Stimulated activated CD8-positive, alpha-beta memory T cell treated with anti-CD3 and anti-CD28 coated beads, Interleukin-4, amount 100 ng/mL, for 1 hour (primary cell): ENCODE results near the gene AHI1.

ENCODE experiments used
- DNase-seq, 2 donors: peaks; one replicate each; pipeline ENCODE4 v3.0.0-alpha.2; 2020; ENCODE audit warnings: low read depth in 2 of 2, low spot score in 1 of 2

AHI1 gene

DNA sequence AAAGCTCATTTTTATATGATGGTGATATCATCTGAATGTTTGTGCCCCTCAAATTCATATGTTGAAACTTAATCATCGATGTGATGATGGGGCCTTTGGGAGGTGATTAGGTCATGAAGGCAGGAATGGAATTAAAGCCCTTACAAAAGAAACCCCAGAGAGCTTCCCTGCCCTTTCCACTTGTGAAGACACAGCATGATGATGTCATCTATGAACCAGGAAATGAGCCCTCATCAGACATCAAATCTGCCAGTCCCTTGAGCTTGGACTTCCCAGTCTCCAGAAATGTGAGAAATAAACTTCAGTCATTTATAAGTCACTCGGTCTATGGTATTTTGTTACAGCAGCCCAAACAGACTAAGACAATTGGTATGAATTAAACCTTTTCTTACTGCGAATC lies 163.4 kb downstream of the AHI1 start:
- no peak for DNase-seq

DNA sequence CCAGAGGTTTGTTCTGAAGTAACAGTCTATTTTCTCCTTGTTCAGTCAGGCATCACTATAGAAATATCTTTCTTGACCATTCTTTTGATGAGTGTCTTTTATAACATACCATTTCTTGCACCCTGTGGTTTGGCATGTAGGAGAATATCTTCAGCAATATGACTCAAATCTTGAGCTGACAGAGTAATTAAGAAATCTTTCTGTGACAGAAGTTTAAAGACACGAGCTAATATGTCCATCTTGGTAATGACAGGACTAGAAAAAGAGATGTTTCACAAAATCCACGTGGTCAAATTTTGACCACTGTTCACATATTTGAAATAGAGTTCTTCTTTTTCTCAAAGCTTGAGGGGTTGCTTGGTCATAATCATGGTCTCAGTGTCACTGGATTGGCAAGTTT lies 166.5 kb downstream of the AHI1 start:
- no peak for DNase-seq

DNA sequence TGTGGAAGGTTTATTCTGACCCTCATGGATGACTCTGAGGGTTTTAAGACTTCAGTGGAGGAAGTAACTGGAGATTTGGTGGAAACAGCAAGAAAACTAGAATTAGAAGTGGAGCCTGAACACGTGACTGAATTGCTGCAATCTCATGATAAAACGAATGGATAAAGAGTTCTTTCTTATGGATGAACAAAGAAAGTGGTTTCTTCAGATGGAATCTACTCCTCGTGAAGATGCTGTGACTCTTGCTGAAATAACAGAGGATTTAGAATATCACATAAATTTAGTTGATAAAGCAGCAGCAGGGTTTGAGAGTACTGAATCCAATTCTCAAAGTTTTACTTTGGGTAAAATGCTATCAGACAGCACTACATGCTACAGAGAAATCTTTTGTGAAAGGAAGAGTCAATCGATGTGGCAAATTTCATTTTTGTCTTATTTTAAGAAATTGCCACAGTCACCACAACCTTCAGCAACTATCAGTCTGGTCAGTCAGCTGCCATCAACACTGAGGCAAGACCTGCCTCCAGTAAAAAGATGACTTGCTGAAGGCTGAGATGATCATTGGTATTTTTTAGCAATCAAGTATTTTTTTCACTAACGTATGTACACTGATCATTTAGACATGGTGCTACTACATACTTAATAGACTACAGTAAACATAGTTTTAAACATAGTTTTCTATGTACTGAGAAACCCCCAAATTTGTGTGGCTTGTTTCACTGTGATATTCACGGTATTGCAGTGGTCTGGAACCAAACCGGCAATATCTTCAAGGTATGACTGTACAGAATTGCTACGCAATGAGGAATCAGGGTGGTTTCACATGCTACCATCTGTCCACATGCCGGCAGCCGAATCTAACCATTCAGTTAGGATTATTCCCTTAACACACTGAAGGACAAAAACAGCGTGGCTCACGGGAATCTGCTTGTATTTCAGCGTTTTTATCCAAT lies 167.4 kb downstream of the AHI1 start:
- DNase-seq = no peak

DNA sequence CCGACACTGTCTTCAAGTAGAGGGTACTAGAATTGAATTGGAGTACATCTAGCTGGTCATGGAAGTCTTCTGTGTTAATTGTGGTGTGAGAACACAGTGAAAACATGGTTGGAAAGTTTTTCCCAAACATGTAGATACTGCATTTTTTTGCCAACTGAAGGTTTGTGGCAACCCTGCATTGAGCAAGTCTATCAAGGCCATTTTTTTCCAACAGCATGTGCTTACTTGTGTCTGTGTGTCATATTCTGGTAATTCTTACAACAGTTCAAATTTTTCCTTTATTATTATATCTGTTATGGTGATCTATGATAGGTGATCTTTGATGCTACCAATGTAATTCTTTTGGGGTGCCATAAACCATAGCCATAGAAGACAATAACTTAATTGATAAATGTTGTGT lies 169.4 kb downstream of the AHI1 start:
- no peak for DNase-seq

DNA sequence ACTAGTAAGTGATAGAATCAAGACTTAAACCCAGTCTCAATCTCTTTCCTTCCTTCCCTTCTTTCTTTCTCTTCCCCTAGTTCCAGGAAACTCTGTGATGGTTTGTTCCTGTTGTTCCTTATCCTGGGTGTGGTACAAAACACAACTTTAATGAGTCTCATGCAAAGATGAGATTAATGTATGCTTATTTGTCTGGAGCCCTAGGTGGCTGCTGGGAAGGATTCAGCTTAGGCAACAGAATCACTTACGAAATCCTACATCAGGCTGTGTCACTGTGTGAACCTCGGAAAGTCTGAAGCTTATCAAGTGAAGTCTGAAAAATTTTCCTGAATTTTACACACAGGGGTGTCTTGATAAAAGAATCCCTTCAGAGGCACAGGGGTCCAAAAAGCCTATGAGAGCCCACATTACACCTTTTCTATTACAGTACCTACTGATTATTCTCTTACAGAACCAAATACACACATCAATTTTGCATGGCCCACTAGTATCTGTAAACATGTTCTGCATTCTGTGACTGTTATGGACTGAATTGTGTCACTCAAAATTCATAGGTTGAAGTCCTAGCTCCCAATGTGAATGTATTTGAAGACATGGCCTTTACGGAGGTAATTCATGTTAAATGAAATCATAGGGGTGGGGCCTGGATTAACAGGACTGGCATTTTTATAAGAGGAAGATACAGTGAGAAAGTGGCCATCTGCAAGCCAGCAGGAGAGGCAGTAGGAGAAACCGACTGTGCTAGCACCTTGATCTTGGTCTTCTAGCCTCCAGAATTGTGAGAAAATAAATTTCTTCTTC lies 171.7 kb downstream of the AHI1 start:
- no peak for DNase-seq

DNA sequence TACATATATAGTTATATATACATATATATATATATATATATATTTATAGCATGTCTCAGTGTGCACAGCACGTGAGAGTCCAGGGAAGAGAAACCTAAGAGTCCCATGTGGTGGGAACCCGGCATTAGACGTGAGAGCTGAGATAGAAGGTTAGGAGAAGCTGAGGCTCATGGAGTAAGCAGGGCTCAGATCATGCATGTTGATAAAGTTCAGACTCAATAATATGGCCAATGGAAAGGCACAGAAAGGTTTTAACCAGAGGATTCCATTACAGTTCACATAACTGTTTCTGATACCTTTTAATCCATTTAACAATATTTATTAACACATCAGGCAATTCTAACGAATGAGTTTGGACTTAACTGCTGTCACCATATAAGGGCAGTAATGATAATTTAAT lies 173.0 kb downstream of the AHI1 start:
- no peak for DNase-seq

DNA sequence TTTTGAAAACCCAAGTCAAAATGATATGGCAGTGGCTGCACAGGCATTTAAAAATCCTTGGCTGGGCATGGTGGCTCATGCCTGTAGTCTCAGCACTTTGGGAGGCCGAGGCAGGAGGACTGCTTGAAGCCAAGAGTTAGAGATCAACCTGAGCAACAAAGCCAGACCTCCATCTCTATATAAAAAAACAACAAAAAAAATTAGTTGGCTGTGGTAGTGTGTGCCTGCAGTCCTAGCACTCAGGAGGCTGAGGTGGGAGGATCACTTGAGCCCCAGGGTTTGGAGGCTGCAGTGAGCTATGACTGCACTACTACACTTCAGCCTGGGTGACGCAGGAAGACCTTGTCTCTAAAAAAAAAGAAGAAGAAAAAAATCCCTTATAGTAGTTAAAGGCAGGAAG lies 173.6 kb downstream of the AHI1 start:
- DNase-seq = no peak

DNA sequence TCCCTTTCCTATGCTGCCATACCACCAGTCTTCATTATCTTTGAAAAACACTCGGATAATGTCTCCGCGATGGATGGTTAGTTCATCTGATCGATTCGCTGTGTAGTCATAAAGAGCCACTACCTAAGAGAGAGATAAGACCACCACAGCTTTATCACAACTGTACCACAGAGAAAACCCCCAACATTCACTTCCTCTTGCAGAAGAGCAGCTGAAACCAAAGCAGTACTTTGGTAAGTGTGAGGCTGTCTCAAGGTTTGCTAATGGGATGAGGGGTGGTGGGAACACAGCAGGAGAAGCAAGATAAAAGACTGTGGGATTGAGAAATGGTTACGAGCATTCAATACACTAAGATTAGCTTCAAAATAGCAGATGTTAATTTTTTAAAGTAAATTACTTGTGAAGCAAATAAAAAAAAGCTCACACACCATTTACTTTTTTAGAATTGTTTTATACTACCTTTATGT lies 174.3 kb downstream of the AHI1 start:
- no peak for DNase-seq

DNA sequence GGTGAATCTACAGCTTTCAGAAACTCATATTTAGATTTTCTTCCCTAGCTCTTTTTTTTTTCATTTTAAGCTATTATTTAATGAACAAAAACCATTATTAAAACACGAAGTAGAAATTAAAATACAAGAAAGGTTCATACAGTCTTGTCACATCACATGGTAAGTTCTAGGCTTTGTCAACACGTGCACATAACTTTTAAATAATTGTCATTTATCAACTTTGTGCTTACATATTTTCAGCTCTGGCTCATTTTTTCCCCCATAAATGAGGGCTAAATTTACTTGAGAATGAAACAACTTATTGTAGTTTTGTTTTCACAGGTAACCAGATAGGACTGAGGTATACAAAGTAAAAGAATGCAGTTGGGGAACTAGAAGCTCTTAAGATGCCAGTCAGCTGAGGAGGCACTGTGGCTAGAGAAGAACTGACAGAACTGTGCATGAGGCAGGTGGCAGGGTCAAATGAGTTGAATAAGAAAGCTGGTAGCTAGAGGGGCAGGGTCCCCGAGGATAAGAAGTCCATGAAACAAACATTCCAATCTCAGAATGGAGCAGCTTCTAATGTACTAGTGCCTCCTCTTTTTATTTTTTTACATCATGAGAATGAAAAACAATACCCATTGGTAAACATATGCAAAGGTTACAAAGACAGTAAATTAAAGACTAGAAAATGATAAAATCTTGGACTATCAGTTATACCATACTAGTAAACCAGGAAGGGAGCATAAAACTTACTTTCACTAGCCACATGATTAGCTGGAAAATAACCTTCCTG lies 174.9 kb downstream of the AHI1 start:
- no peak for DNase-seq

DNA sequence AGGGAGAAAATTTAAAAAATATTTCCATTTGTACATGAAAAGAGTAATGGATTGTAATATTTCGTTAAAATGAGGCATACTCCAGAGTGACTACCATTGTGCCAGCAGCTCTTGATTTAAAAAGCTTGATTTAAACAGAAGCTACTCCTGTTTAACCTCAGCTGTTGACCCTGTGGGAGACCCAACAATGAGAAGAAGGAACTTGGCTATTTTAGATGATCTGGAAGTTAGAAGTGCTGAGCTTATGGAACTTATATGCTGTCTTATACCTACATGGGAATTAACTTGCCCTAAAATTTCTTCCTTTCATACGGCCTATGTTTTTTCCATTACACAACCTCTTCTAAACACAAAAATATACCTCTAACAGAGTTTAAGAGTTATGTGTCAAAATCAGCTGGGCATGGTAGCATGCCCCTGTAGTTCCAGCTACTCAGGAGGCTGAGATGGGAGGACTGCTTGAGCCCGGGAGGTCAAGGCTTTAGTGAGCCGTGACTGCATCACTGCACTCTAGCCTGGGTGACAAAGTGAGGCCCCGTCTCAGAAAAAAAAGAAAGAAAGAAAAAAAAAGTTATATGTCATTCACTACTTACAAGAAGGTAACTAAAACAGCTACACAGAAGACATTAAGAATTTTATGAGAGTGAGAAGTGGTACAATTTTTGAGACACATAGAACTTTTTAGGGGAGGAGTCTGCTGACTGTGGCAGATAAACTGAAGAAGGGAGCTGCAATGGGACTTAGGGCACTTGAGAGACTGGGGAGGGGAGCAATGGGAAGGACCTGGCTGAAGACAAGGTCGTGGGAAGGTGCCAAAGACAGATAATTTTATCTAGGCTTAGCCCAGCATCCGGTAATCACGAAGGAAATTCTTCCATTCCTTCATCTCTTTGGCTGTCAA lies 176.6 kb downstream of the AHI1 start:
- no peak for DNase-seq

DNA sequence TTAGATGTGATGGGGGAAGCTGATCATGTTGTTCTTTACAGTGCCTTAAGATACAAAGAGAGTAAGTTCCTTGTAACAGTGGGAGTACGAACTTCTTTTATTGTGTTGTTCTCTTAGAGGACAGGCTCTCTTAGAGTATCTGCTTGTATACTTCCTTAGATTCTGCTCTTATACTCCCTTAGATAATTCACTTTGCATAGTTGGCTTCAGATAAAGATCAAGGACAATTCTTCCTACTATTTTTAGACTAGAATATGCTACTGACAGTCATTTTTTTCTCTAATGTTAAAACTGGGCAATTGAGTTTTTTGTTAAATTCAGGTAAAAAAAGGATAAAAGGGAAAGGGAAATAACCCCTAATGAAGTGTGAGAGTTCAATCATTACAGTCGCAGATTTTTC lies 177.7 kb downstream of the AHI1 start:
- DNase-seq = no peak

DNA sequence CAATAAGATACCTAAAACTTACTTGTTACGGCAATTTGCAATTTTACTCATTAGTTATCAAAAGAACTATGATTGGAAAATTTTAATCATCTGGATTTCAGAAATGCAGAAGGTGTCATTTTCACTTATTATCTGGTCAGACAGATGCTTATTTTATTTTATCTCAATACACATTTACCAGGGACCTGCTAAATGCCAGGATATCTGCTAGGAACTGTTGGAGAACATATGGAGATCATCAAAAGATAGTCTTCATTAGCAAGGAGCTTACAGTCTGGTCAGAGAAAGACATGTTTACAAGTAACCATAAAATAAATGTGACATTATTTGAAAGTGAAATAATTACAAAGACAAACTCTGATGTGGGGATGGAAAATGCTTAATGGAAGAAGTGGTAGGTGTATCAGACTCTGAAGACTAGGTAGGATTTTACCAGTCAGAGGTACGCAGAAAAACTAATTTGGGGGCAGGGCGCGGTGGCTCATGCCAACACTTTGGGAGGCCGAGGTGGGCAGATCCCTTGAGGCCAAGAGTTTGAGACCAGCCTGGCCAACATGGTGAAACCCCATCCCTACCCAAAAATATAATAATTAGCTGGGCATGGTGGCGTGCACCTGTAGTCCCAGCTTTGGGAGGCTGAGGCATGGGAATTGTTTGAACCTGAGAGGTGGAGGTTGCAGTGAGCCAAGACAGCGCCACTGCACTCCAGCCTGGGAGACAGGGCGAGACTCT lies 178.6 kb downstream of the AHI1 start:
- no peak for DNase-seq

DNA sequence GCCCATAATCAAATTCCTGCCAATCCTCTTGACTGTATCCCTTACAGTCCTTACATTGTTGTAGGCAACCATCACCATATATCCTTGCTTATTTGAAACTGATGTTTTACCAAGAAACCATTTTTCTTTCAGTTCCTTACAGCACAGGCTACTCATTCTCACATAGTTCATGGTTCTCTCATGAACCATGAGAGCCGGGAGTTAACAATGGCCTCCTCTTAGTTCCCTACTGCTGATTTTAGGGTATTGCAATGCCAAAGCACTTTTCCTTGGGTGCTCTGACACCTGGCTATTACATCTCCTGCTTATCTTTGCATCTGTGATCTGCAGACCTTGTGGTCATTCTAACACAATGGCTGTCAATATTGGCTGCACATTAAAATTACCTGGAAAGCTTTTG lies 183.0 kb downstream of the AHI1 start:
- DNase-seq = no peak

DNA sequence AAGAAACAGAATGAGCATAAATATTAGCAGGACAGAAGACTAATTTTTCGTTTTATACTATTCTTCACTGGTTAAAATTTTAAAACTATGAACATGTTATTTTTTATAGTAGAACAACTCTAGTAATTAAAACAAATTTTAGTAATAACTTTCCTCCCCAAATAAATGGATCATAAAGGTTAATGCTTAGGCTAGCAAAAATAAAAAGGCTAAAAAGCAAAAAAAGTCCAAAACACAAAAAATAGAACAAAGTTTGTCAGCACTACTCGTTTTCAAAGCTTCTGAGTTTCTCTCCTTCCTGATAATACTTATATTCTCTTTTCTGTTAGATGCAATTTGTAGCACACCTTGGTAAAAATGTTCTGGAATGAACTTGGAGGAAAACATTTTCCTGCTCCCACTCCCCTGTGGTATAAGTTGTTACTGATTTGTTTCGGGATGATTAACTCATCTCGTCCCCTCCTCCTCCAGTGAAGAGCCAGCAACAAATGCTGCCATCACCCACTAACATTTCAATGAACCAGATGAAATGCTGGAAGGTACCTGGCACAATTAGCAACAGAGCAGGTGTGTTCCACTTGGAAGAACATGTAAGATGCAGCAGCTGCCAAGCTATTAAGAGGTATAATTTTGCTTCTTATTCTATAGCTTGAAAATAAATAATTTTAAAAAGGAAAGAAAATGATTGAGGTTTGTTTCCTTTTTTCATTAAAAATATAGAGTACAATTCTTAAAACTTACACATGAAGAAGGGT lies 185.9 kb downstream of the AHI1 start:
- no peak for DNase-seq

DNA sequence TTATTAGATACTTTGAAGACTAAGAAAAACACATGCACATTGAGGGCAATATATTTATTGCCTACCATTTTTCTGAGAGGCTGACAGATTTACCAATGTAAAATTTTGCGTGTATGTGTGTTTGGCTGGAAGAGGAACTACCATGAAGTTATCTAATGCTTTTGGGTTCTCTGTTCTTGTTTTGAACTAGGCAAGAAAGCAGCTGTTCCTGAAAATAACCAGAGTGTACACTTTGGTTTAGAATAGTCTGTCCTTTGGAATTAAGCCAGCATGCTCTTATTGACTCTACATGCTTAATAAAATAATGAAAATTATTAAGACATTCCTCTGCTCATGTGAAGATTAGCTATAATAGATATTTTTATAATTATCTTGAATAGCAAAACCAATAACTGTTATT lies 187.2 kb downstream of the AHI1 start:
- no peak for DNase-seq

DNA sequence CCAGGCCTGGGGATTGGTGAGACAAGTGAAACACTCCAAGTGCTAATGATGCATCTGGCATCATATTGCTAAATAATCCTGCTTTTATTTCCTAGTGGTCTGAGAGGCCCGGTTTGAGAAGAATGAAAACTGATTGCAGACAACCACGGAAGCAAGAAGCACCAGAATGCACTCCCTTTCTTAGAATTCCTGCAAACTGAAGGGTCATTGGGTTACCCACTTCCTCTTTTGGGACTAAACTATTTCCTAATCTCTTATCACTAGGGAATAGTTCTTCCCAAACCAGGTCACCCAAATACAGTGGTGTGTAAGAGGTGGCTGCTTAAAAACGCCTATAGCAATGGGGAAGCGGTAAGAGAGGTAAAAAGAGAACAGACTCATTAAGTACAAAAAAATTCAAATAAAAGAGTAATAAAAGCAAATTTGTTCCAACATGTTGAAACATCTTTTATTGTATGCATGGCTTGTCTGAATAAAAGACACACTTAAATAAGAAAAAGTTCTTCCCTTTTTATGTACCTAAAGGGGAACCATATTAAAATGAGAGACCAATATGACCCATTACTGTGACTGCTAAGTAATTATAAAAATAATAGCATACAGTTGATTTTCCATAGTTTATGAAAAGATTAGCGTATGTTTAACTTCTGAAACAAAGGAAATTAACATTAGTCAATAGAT lies 190.7 kb downstream of the AHI1 start:
- DNase-seq = no peak

DNA sequence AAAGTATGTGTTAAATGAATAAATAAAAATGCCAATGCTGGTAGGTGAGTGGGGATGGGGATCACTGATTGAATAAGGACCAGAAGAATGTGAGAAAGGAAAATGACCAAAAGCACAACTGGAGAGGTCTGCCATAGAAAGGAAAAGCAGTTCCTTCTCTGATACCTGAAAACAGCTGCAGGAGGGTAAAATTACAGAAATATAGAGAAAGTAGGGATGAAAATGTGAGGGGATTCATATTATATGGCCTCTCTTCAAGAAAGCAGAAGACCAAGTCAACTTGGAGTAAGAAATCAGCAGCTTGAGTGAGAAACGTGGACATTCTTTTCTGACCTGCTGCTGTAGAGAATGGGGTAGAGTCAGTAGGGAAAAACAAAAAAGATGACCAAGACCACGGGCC lies 191.4 kb downstream of the AHI1 start:
- no peak for DNase-seq

DNA sequence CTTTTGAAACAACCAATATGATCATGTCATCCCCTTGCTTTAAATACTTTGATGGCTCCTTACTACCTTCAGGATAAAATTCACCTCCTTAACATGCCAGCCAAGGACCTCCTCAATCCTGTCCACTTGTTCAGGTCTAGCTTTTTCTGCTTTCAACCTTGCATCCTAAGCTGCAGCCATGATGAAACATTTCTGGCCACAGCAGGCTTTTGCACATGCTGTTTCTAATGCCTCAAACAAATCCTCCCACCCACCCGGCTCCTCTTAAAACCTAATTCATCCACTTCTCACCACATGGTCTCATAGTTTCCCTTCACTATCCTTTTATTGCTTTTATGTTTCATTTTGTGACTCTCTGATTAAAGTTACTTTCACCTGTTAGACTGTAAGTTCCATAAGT lies 191.9 kb downstream of the AHI1 start:
- no peak for DNase-seq
